ENCODE data around the gene MCM7.

GRCh38 chr7:100093054-100093453 is 8.1 kb downstream of the MCM7 start:
- TF ChIP-seq CTCF (IDR thresholded peaks at IDR 0.05) = no peak
- no peak for TF ChIP-seq POLR2A (IDR thresholded peaks at IDR 0.05)
